Measurements from ENCODE around the gene DEPDC4. TPM values are rescaled to one million over a fixed set of nuclear protein-coding genes. Genes with fewer than 3 reads are reported as not detected.
A peak's percentile ranks its signal among the peaks of the same experiment; 100 is the strongest.

Gene DEPDC4
- total and polyA plus RNA-seq, 2 of the 4 experiments (the other 2 are of a cell fraction), result 0.72 to 0.79 TPM

GRCh38 chr12:100200463-100201181 is 66.3 kb downstream of the DEPDC4 start, which contains the start of gene ACTR6:
Gene ACTR6 (plus strand): TSS chr12:100200815. CDS start chr12:100200852, 37 bp downstream.
- no peaks in the 10 kb centered on the region; the same call in 1 of the 2 replicates for H3K9me1 ChIP-seq (ENCODE audit: insufficient read depth, low read length)
- CTCF ChIA-PET, result interaction anchor here (0.5 to 1.2 kb wide), 3 partner anchors 37 to 1545 kb away, joined by 3 read pairs; no protein-coding TSS in a partner anchor
- peak within 1 kb of the TSS; percentile 78 for H3K4me3 ChIP-seq (ENCODE audit: insufficient read depth, low read depth, low read length)
- peak within 1 kb of the TSS; percentile 78 for H3K56ac ChIP-seq (ENCODE audit: extremely low read depth, insufficient read depth, low read length)
- no peak within 1 kb of the TSS for H2AK5ac ChIP-seq (ENCODE audit: low read depth, low read length)
- DNase-seq, result peak; percentile 95
- peak within 1 kb of the TSS; percentile 88 for H3K14ac ChIP-seq (replicated peaks; ENCODE audit: low read depth, low read length)
- peaks cover 0 to 19% of the 10 kb centered on the region in 2 experiments; a peak in 2 of 4 replicates for H3K79me1 ChIP-seq (ENCODE audit: low read depth in 1 of 2, low read length in 2 of 2)
- H2AK9ac ChIP-seq (replicated peaks; ENCODE audit: low read depth, low read length, poor library complexity), result peak within 1 kb of the TSS; percentile 70
- no peaks in the 10 kb centered on the region for H3K9me3 ChIP-seq (ENCODE audit: control insufficient read depth, insufficient read depth, low read length)
- no peak within 1 kb of the TSS for H2BK120ac ChIP-seq (ENCODE audit: low read depth, low read length)
- H2BK5ac ChIP-seq (ENCODE audit: low read depth, low read length, poor library complexity, severe bottlenecking), result peak within 1 kb of the TSS; percentile 70
- peak within 1 kb of the TSS; percentile 69 for H3K4ac ChIP-seq (ENCODE audit: low read depth, low read length)
- H3K18ac ChIP-seq (ENCODE audit: low read depth, low read length), result peak within 1 kb of the TSS; percentile 66
- peak within 1 kb of the TSS; percentile 97 for H2AFZ ChIP-seq (replicated peaks; ENCODE audit: low read length, poor library complexity)
- in situ Hi-C loops (cut with MboI; ENCODE audit: low sequenced_read_pairs) (no loop called here), dilution Hi-C loops (cut with HindIII; ENCODE audit: low sequenced_read_pairs, unreplicated experiment) (no loop called here), intact Hi-C loops (cut with micrococcal nuclease) (loop anchor here (1.0 to 10.0 kb wide), 4 partner anchors 46 to 386 kb away; partner anchors contain the start of gene BLTP3B)
- peaks cover 2% of the 10 kb centered on the region; the same call in 1 of the 2 replicates for H3K4me1 ChIP-seq (ENCODE audit: control insufficient read depth, insufficient read depth, low read length)
- H2BK20ac ChIP-seq (ENCODE audit: low read depth, low read length), result no peak within 1 kb of the TSS
- POLR2A ChIA-PET (ENCODE audit: unreplicated experiment), result no interaction called here
- no peak within 1 kb of the TSS; the same call in 2 of the 3 replicates for H2BK15ac ChIP-seq (ENCODE audit: low read depth, low read length)
- peak within 1 kb of the TSS; percentile 77 for H4K5ac ChIP-seq (ENCODE audit: low read depth, low read length)
- H3K9ac ChIP-seq (ENCODE audit: low read depth, low read length), result peak within 1 kb of the TSS; percentile 83
- peak within 1 kb of the TSS; percentile 55 to 89 for H4K8ac ChIP-seq (ENCODE audit: low read depth in 2 of 2, low read length in 2 of 2)
- 0% methylated on average over 5 of the region's 38 CpGs; no CpG with 5 or more reads in 1 of the 2 experiments for WGBS, 2 experiments (ENCODE audit: extremely low coverage in 2 of 2, insufficient read length in 1 of 2)
- TSS peak; percentile 91 for BruUV-seq (replicated peaks)
- ATAC-seq (ENCODE audit: low read depth), result peak; percentile 97
- H3K36me3 ChIP-seq (ENCODE audit: control insufficient read depth, insufficient read depth, low read length), result peaks cover 1% of the 10 kb centered on the region; the same call in 1 of the 2 replicates
- peak within 1 kb of the TSS; percentile 22; the same call in 1 of the 2 replicates for H4K91ac ChIP-seq (ENCODE audit: insufficient read depth, low read depth, low read length)
- H4K20me1 ChIP-seq (ENCODE audit: insufficient read depth, low read length), result no peaks in the 10 kb centered on the region
- H3K23ac ChIP-seq (ENCODE audit: low read depth, low read length), result peak within 1 kb of the TSS; percentile 84
- H3K4me2 ChIP-seq (ENCODE audit: low read depth, low read length), result peak within 1 kb of the TSS; percentile 84
- H3K27me3 ChIP-seq (ENCODE audit: control insufficient read depth, insufficient read depth, low read length), result no peaks in the 10 kb centered on the region
- H3K27ac ChIP-seq (ENCODE audit: insufficient read depth, low read length), result peak within 1 kb of the TSS; percentile 79
- TF ChIP-seq MXI1 (IDR thresholded peaks at IDR 0.05; ENCODE audit: borderline replicate concordance, low read depth, low read length), result peak; percentile 92
- no peak; the same call in 1 of the 2 replicates for TF ChIP-seq RAD21 (IDR thresholded peaks at IDR 0.05; ENCODE audit: low read length)
- no peak for TF ChIP-seq NFE2L2 (IDR thresholded peaks at IDR 0.05; ENCODE audit: low read depth, low read length)
- TF ChIP-seq BHLHE40 (IDR thresholded peaks at IDR 0.05; ENCODE audit: low read depth, low read length), result no peak
- TF ChIP-seq RFX5 (IDR thresholded peaks at IDR 0.05; ENCODE audit: low read depth, low read length), result no peak
- TF ChIP-seq USF2 (IDR thresholded peaks at IDR 0.05; ENCODE audit: low read depth, low read length), result no peak
- TF ChIP-seq SMC3 (IDR thresholded peaks at IDR 0.05; ENCODE audit: low read depth, low read length), result no peak
- no peak for TF ChIP-seq CHD1 (IDR thresholded peaks at IDR 0.05; ENCODE audit: low read depth, low read length)
- TF ChIP-seq MAFK (IDR thresholded peaks at IDR 0.05; ENCODE audit: low read depth, low read length), result no peak
- TF ChIP-seq CEBPB (IDR thresholded peaks at IDR 0.05; ENCODE audit: low read depth, low read length), result no peak
- TF ChIP-seq FOS (IDR thresholded peaks at IDR 0.05; ENCODE audit: low read depth, low read length), result no peak
- no peak for TF ChIP-seq RCOR1 (IDR thresholded peaks at IDR 0.05; ENCODE audit: insufficient replicate concordance, low read length)
- peak; percentile 58; the same call in 1 of the 2 replicates for TF ChIP-seq POLR2A (IDR thresholded peaks at IDR 0.05; ENCODE audit: low read depth, low read length)
- no peak for TF ChIP-seq ELK1 (IDR thresholded peaks at IDR 0.05; ENCODE audit: borderline replicate concordance, low read depth, low read length)

Data from IMR-90 (cell line).